AG04449 (cell line): ENCODE data around the gene OR10C1.

Experiments
- CTCF ChIA-PET: fragments of 350-600 bp; formaldehyde crosslinking; extraction: SDS; loops from one replicate; lab custom pipeline; 2021; ENCODE audit warnings: antibody characterized with exemption; lab: Yijun Ruan, JAX
- POLR2A ChIA-PET: fragments of 400-600, 350-600 bp; formaldehyde crosslinking; extraction: SDS; loops from one replicate; lab custom pipeline; 2020; ENCODE audit warnings: antibody characterized with exemption, inconsistent platforms; lab: Yijun Ruan, JAX
- DNase-seq: peaks from one replicate; pipeline ENCODE4 v3.0.0-alpha.2; 2010; ENCODE audit warnings: low read depth, low spot score
- H3K4me3 ChIP-seq: 2 replicates; pipeline ENCODE4 v1.5.1; 2011; ENCODE audit warnings: low read depth, mild to moderate bottlenecking, control low read depth, low read length
- CTCF ChIP-seq: IDR thresholded peaks from one replicate; pipeline ENCODE4 v1.5.1; 2011; ENCODE audit warnings: mild to moderate bottlenecking, moderate library complexity, low read length, control low read depth, inconsistent platforms; ENCODE audit not compliant: insufficient read depth; ENCODE audit errors: missing control alignments

OR10C1 gene

GRCh38 chr6:29447670-29448069, 8.6 kb downstream of the OR10C1 start:
- no peak overlapping the region for H3K4me3 ChIP-seq
- POLR2A ChIA-PET, result no interaction called here
- CTCF ChIA-PET, result no interaction called here
- no peak for TF ChIP-seq CTCF
- DNase-seq, result no peak

GRCh38 chr6:29451471-29452193, 12.5 kb downstream of the OR10C1 start:
- DNase-seq, result no peak
- ChIA-PET POLR2A (no interaction called here), CTCF (no interaction called here)
- no peak overlapping the region for H3K4me3 ChIP-seq
- no peak for TF ChIP-seq CTCF

GRCh38 chr6:29456971-29457370, 17.9 kb downstream of the OR10C1 start, which contains the start of the genes OR11A1 and OR2H1:
Gene OR11A1 (minus strand): TSS chr6:29457071. CDS start chr6:29427641, 29,430 bp downstream.
Gene OR2H1 (plus strand): TSS chr6:29457155. CDS start chr6:29461770, 4,615 bp downstream.
- no peak for DNase-seq
- ChIA-PET CTCF (no interaction called here), POLR2A (no interaction called here)
- H3K4me3 ChIP-seq, result no peak within 1 kb of the TSS
- TF ChIP-seq CTCF, result no peak

GRCh38 chr6:29461021-29461814, 22.1 kb downstream of the OR10C1 start:
- H3K4me3 ChIP-seq, result no peak overlapping the region
- CTCF ChIA-PET, result no interaction called here
- no peak for DNase-seq
- POLR2A ChIA-PET, result no interaction called here
- TF ChIP-seq CTCF, result no peak

- no peak for DNase-seq
- no peak for TF ChIP-seq CTCF
- H3K4me3 ChIP-seq, result no peak overlapping the region
- CTCF ChIA-PET, result no interaction called here
- POLR2A ChIA-PET, result no interaction called here
These were observed 22.9 kb downstream of the OR10C1 start for GRCh38 chr6:29462022-29462421.

- ChIA-PET CTCF (no interaction called here), POLR2A (no interaction called here)
- no peak for TF ChIP-seq CTCF
- DNase-seq, result no peak
- H3K4me3 ChIP-seq, result no peak overlapping the region
These were observed 26.2 kb downstream of the OR10C1 start for GRCh38 chr6:29465279-29465678.
